Fibroblast of peridontal ligament (primary cell): ENCODE measurements around the gene KLF2.

Source experiments
- DNase-seq: peaks from one replicate; pipeline ENCODE4 v3.0.0-alpha.2; 2010; ENCODE audit errors: extremely low read depth

Gene KLF2

GRCh38 chr19:16375157-16375935 lies 50.7 kb downstream of the KLF2 start:
- no peak for DNase-seq

- DNase-seq: no peak
Measured at GRCh38 chr19:16375936-16376185, 51.2 kb downstream of the KLF2 start.

GRCh38 chr19:16376241-16376640 lies 51.6 kb downstream of the KLF2 start:
- no peak for DNase-seq

GRCh38 chr19:16376649-16377048 lies 52.0 kb downstream of the KLF2 start:
- DNase-seq: no peak

- DNase-seq: no peak
Measured at GRCh38 chr19:16377521-16377920, 52.9 kb downstream of the KLF2 start.
